H1 (cell line): ENCODE results near the gene NUP210. TPM values are rescaled to one million over a fixed set of nuclear protein-coding genes. Genes with fewer than 3 reads are reported as not detected.

Source experiments
- CTCF ChIA-PET: fragments of 300-600 bp; sonication (Branson Sonifier 250); formaldehyde crosslinking; loops from one replicate; lab custom pipeline; 2021; ENCODE audit not compliant: partially characterized antibody; lab: Charles Lee
- POLR2A ChIA-PET: fragments of 300-600 bp; sonication (Branson Sonifier 250); formaldehyde crosslinking; loops from one replicate; lab custom pipeline; 2021; ENCODE audit warnings: inconsistent platforms; ENCODE audit not compliant: partially characterized antibody; lab: Charles Lee
- DNase-seq, 2 experiments: peaks; one replicate each; pipeline versions ENCODE4 v3.0.0 to v3.0.0-alpha.2; 2010 to 2022; ENCODE audit warnings: low spot score in 2 of 2, low read depth in 1 of 2, mixed read lengths in 1 of 2
- FAIRE-seq: peaks from 2 replicates; lab custom pipeline; 2011; peaks lifted over from hg19 to GRCh38; lab: Jason Lieb, UNC
- H2AFZ ChIP-seq: 2 replicates; pipeline ENCODE4 v1.8.1; 2012; ENCODE audit warnings: low read length, inconsistent platforms
- H2AK5ac ChIP-seq: 2 replicates; pipeline ENCODE4 v1.6.1; 2013; ENCODE audit warnings: low read depth, low read length
- H2BK120ac ChIP-seq: replicated peaks from 2 replicates; pipeline ENCODE3; 2013; ENCODE audit warnings: low read depth, low read length, inconsistent platforms
- H2BK12ac ChIP-seq: 2 replicates; pipeline ENCODE4 v1.6.1; 2013; ENCODE audit warnings: low read depth, low read length
- H2BK15ac ChIP-seq: 2 replicates; pipeline ENCODE4 v1.6.1; 2013; ENCODE audit warnings: low read length
- H2BK20ac ChIP-seq: 2 replicates; pipeline ENCODE4 v1.6.1; 2013; ENCODE audit warnings: low read length
- H2BK5ac ChIP-seq: 2 replicates; pipeline ENCODE4 v1.6.1; 2013; ENCODE audit warnings: low read depth, low read length
- H3K14ac ChIP-seq: 2 replicates; pipeline ENCODE4 v1.6.1; 2013; ENCODE audit warnings: inconsistent platforms; ENCODE audit not compliant: insufficient read length
- H3K18ac ChIP-seq: 2 replicates; pipeline ENCODE4 v1.6.1; 2013; ENCODE audit warnings: low read length; ENCODE audit errors: extremely low read depth
- H3K23ac ChIP-seq: 2 replicates; pipeline ENCODE4 v1.6.1; 2013; ENCODE audit warnings: inconsistent platforms; ENCODE audit not compliant: insufficient read length
- H3K23me2 ChIP-seq: 2 replicates; pipeline ENCODE4 v1.6.1; 2013; ENCODE audit warnings: low read depth, low read length
- H3K27ac ChIP-seq: 2 replicates; pipeline ENCODE4 v1.6.1; 2011; ENCODE audit warnings: low read depth, low read length, inconsistent platforms
- H3K27me3 ChIP-seq, 4 experiments: replicated peaks in 1 of 4; 1 replicate in 1 of 4; 2 replicates in 3 of 4; pipeline versions ENCODE4 v1.6.1 to v1.8.1; 2011 to 2013; ENCODE audit warnings: low read length in 3 of 4, mild to moderate bottlenecking in 3 of 4, inconsistent platforms in 2 of 4, mixed read lengths in 2 of 4, moderate library complexity in 1 of 4; ENCODE audit not compliant: control insufficient read depth in 3 of 4, insufficient read depth in 3 of 4; ENCODE audit errors: extremely low read depth in 1 of 4
- H3K36me3 ChIP-seq, 4 experiments: 2 replicates each; pipeline versions ENCODE4 v1.6.1 to v1.8.1; 2011 to 2013; ENCODE audit warnings: mild to moderate bottlenecking in 4 of 4, low read length in 3 of 4, moderate library complexity in 2 of 4, control low read depth in 1 of 4, inconsistent platforms in 1 of 4; ENCODE audit not compliant: insufficient read depth in 4 of 4, control insufficient read depth in 2 of 4
- H3K4ac ChIP-seq: replicated peaks from 2 replicates; pipeline ENCODE3; 2013; ENCODE audit warnings: low read length, low read depth, mixed read lengths, inconsistent platforms; ENCODE audit not compliant: insufficient read length
- H3K4me1 ChIP-seq, 4 experiments: replicated peaks in 1 of 4; 1 replicate in 1 of 4; 2 replicates in 3 of 4; pipeline versions ENCODE4 v1.6.1 to v1.8.1; 2011 to 2013; ENCODE audit warnings: low read length in 3 of 4, inconsistent platforms in 2 of 4, mixed read lengths in 1 of 4; ENCODE audit not compliant: insufficient read depth in 4 of 4, control insufficient read depth in 3 of 4
- H3K4me2 ChIP-seq, 2 experiments: 2 replicates each; pipeline versions ENCODE4 v1.6.1 to v1.8.1; 2011 to 2013; ENCODE audit warnings: low read depth in 2 of 2, low read length in 2 of 2, control low read depth in 1 of 2, inconsistent platforms in 1 of 2, mild to moderate bottlenecking in 1 of 2; ENCODE audit not compliant: insufficient read depth in 1 of 2
- H3K4me3 ChIP-seq, 4 experiments: fragments of 200-600, 300-600 bp in 1 of 4; sonication (generic), shearing (Covaris generic), sonication (Bioruptor Twin) in 1 of 4; 2 replicates each; pipeline versions ENCODE4 v1.5.1 to v1.8.1; 2011 to 2016; ENCODE audit warnings: low read length in 4 of 4, low read depth in 3 of 4, control low read depth in 2 of 4, inconsistent platforms in 2 of 4, mild to moderate bottlenecking in 2 of 4, mixed read lengths in 1 of 4, moderate library complexity in 1 of 4; ENCODE audit not compliant: insufficient read depth in 2 of 4; ENCODE audit errors: extremely low read depth in 1 of 4
- H3K56ac ChIP-seq: replicated peaks from 2 replicates; pipeline ENCODE3; 2013; ENCODE audit warnings: low read depth, mild to moderate bottlenecking, mixed read lengths, low read length, inconsistent platforms; ENCODE audit not compliant: insufficient read length
- H3K79me1 ChIP-seq: 2 replicates; pipeline ENCODE4 v1.6.1; 2013; ENCODE audit warnings: low read depth, low read length, control low read depth
- H3K79me2 ChIP-seq, 2 experiments: 2 replicates each; pipeline versions ENCODE4 v1.6.1 to v1.8.1; 2012 to 2013; ENCODE audit warnings: low read length in 2 of 2, mild to moderate bottlenecking in 2 of 2, inconsistent platforms in 1 of 2; ENCODE audit not compliant: insufficient read depth in 2 of 2, control insufficient read depth in 1 of 2
- H3K9ac ChIP-seq, 4 experiments: replicated peaks in 1 of 4; 1 replicate in 1 of 4; 2 replicates in 3 of 4; pipeline versions ENCODE4 v1.6.1 to v1.8.1; 2011 to 2013; ENCODE audit warnings: low read depth in 3 of 4, low read length in 3 of 4, control low read depth in 2 of 4, mild to moderate bottlenecking in 2 of 4, moderate library complexity in 2 of 4, inconsistent platforms in 1 of 4; ENCODE audit errors: extremely low read depth in 1 of 4
- H3K9me3 ChIP-seq, 2 experiments: 2 replicates each; pipeline versions ENCODE4 v1.6.1 to v1.8.1; 2012 to 2013; ENCODE audit warnings: mild to moderate bottlenecking in 2 of 2, moderate library complexity in 2 of 2, control low read depth in 1 of 2, inconsistent platforms in 1 of 2, low read depth in 1 of 2, low read length in 1 of 2, mixed read lengths in 1 of 2; ENCODE audit not compliant: insufficient read depth in 2 of 2
- H4K20me1 ChIP-seq, 2 experiments: replicated peaks in 1 of 2; 2 replicates each; pipeline versions ENCODE3 to v1.8.1; 2011 to 2013; ENCODE audit warnings: inconsistent platforms in 2 of 2, low read length in 2 of 2, mild to moderate bottlenecking in 1 of 2; ENCODE audit not compliant: insufficient read depth in 2 of 2, control insufficient read depth in 1 of 2
- H4K5ac ChIP-seq: 2 replicates; pipeline ENCODE4 v1.6.1; 2013; ENCODE audit warnings: low read length, low read depth, mixed read lengths, inconsistent platforms; ENCODE audit not compliant: insufficient read length
- H4K8ac ChIP-seq: 2 replicates; pipeline ENCODE4 v1.8.0; 2013; ENCODE audit warnings: mild to moderate bottlenecking, moderate library complexity, low read length, inconsistent platforms; ENCODE audit not compliant: insufficient read depth; ENCODE audit errors: extremely low read depth
- H4K91ac ChIP-seq: replicated peaks from 2 replicates; pipeline ENCODE3; 2013; ENCODE audit warnings: low read length, mixed read lengths, inconsistent platforms; ENCODE audit not compliant: insufficient read length
- ASH2L ChIP-seq: fragments of 200-600, 300-600 bp; sonication (generic); IDR thresholded peaks from one replicate; pipeline ENCODE4 v1.7.1; 2017; ENCODE audit warnings: low read length
- CBX8 ChIP-seq: fragments of 300-800, 300-1000 bp; sonication (generic); IDR thresholded peaks from 2 replicates; pipeline ENCODE4 v1.7.1; 2016; ENCODE audit warnings: low read depth, low read length, borderline replicate concordance
- CREB1 ChIP-seq: IDR thresholded peaks from 2 replicates; pipeline ENCODE4 v1.6.1; 2012; ENCODE audit warnings: inconsistent platforms
- GABPA ChIP-seq: IDR thresholded peaks from 2 replicates; pipeline ENCODE4 v1.6.1; 2011; ENCODE audit warnings: mild to moderate bottlenecking, low read length, moderate library complexity, borderline replicate concordance; ENCODE audit not compliant: insufficient read depth
- KDM4A ChIP-seq: IDR thresholded peaks from one replicate; pipeline ENCODE4 v1.7.1; 2012; ENCODE audit warnings: low read depth, mild to moderate bottlenecking, moderate library complexity, low read length, inconsistent platforms; ENCODE audit not compliant: severe bottlenecking
- POLR2A ChIP-seq, 2 experiments: IDR thresholded peaks; 1 replicate in 1 of 2; 2 replicates in 1 of 2; pipeline ENCODE4 v1.6.1; 2011; ENCODE audit warnings: low read depth in 2 of 2, low read length in 2 of 2, mild to moderate bottlenecking in 2 of 2; ENCODE audit errors: control extremely low read depth in 1 of 2
- SP2 ChIP-seq: IDR thresholded peaks from 2 replicates; pipeline ENCODE4 v1.6.1; 2012; ENCODE audit warnings: mild to moderate bottlenecking, low read length, inconsistent platforms
- TAF1 ChIP-seq: IDR thresholded peaks from 2 replicates; pipeline ENCODE4 v1.6.1; 2011; ENCODE audit warnings: mild to moderate bottlenecking, low read depth, low read length
- WGBS, 2 experiments: shearing (Covaris generic) in 1 of 2; methylation state at CpG; one replicate each; pipeline versions ENCODE4 v1.1.6 to v1.1.7; 2013 to 2015; ENCODE audit warnings: low lambda C conversion rate in 2 of 2, mixed read lengths in 2 of 2, inconsistent platforms in 1 of 2, low coverage in 1 of 2, missing lambda C conversion rate in 1 of 2; ENCODE audit not compliant: insufficient replicate concordance in 2 of 2, insufficient coverage in 1 of 2, insufficient read length in 1 of 2; ENCODE audit errors: extremely low coverage in 1 of 2, missing lambda C conversion rate in 1 of 2; 5-methylcytosine and 5-hydroxymethylcytosine counted together
- polyA plus RNA-seq, 7 experiments: library from polyadenylated mRNA; depleted of rRNA in 3 of 7; stranded (reverse) in 5 of 7; unstranded in 2 of 7; fragments of >200 nt in 5 of 7; fragments of 200-250 nt in 2 of 7; gene quantifications; 1 replicate in 5 of 7; 2 replicates in 1 of 7; 4 replicates in 1 of 7; pipeline versions ENCODE4 v1.2.1 to v1.2.3, GENCODE V29; 2011 to 2013; ENCODE audit warnings: missing spikeins in 2 of 7, mixed read lengths in 2 of 7
- total RNA-seq: library from RNA; stranded (reverse); fragmentation: NEBNext Ultra II Directional; extraction: Animal tissue kit (Norgen Biotek cat#: 25700); gene quantifications from 2 replicates; pipeline ENCODE4 v1.2.1, GENCODE V29; 2021

Gene NUP210
- total and polyA plus RNA-seq, 2 of the 8 experiments (the other 6 are each of a cell fraction or from before 2014, with no cell fraction given): 51.0 to 53.7 TPM

- Histone ChIP-seq H3K27ac (peak overlapping the region; percentile 79), H2BK12ac (peak overlapping the region; percentile 85; the same call in 1 of the 2 replicates)
- TF ChIP-seq ASH2L (peak; percentile 63), CBX8 (no peak), TAF1 (peak; percentile 32; the same call in 1 of the 2 replicates), SP2 (no peak), GABPA (no peak), CREB1 (peak; percentile 34; the same call in 1 of the 2 replicates), KDM4A (peak; percentile 29), POLR2A (IDR thresholded peaks at IDR 0.05; ENCODE audit: control extremely low read depth in 1 of 2, low read depth in 2 of 2, low read length in 2 of 2) (peak in 1 of 2 experiments; percentile 57; a peak in 1 of 3 replicates)
Observed at GRCh38 chr3:13347390-13347950, 72.7 kb downstream of the NUP210 start.

More at GRCh38 chr3:13347390-13347950, 72.7 kb downstream of the NUP210 start:
- Histone ChIP-seq H3K4me2 (peak overlapping the region; percentile 33 to 61), H4K20me1 (no peaks in the 10 kb centered on the region), H3K14ac (no peak overlapping the region), H2BK120ac (peak overlapping the region; percentile 11), H3K79me1 (no peaks in the 10 kb centered on the region; the same call in 1 of the 2 replicates), H2AFZ (no peak overlapping the region), H2AK5ac (no peak overlapping the region), H3K36me3 (peaks cover 0 to 12% (median 3%) of the 10 kb centered on the region in 4 experiments; a peak in 5 of 8 replicates), H3K4me3 (peak overlapping the region in 3 of 4 experiments; percentile 14 to 32 (median 21); a peak in 4 of 8 replicates), H3K27me3 (no peaks in the 10 kb centered on the region), H3K23ac (no peak overlapping the region), H2BK5ac (peak overlapping the region; percentile 95), H2BK15ac (no peak overlapping the region), H3K18ac (peak overlapping the region; percentile 93), H3K4me1 (peaks cover 25 to 53% (median 36%) of the 10 kb centered on the region in 4 experiments), H4K8ac (0 out of 2 replicates have a peak overlapping the region, but pooled peaks have one; percentile 40), H4K5ac (peak overlapping the region; percentile 60), H3K9ac (peak overlapping the region in 2 of 4 experiments; percentile 36 to 45; a peak in 3 of 7 replicates), H3K23me2 (no peaks in the 10 kb centered on the region), H2BK20ac (no peak overlapping the region), H3K9me3 (no peaks in the 10 kb centered on the region), H3K56ac (peak overlapping the region; percentile 85), H4K91ac (peak overlapping the region; percentile 96), H3K79me2 (no peaks in the 10 kb centered on the region), H3K4ac (peak overlapping the region; percentile 94)
- CTCF ChIA-PET: interaction anchor here (0.6 to 12.6 kb wide), 18 partner anchors 8 to 1127 kb away, joined by 3 to 99 read pairs (median 8); partner anchors contain the start of gene NUP210
- DNase-seq: peak in 1 of 2 experiments; percentile 61
- POLR2A ChIA-PET: interaction anchor here (1.0 to 4.2 kb wide), 4 partner anchors 11 to 106 kb away, joined by 3 to 20 read pairs (median 4); no protein-coding TSS in a partner anchor
- 22% methylated on average over 14 of the region's 15 CpGs; no CpG with 5 or more reads in 1 of the 2 experiments for WGBS, 2 experiments
- peak; percentile 58 for FAIRE-seq
